DND-41 (cell line): ENCODE data around the gene ZDHHC1.

Source experiments
- ATAC-seq: fragments of 200-7000 bp; cut with Tn5 transposase; 3 replicates; pipeline ENCODE4 v1.9.1; 2021; ENCODE audit warnings: low read depth; ENCODE audit not compliant: insufficient read depth
- DNase-seq: peaks from one replicate; pipeline ENCODE4 v3.0.0-alpha.2; 2020
- H2AFZ ChIP-seq: 2 replicates; pipeline ENCODE4 v1.6.0; 2012; ENCODE audit warnings: low read depth, low read length
- H3K27ac ChIP-seq: 2 replicates; pipeline ENCODE4 v1.5.1; 2012; ENCODE audit warnings: low read length, inconsistent platforms
- H3K27me3 ChIP-seq: fragments of 200-600 bp; sonication (generic); 2 replicates; pipeline ENCODE4 v1.6.0; 2012; ENCODE audit warnings: low read length, mild to moderate bottlenecking, inconsistent platforms; ENCODE audit not compliant: insufficient read depth, poor library complexity
- H3K36me3 ChIP-seq: 2 replicates; pipeline ENCODE4 v1.5.1; 2012; ENCODE audit warnings: low read length, inconsistent platforms; ENCODE audit not compliant: insufficient read depth
- H3K4me1 ChIP-seq: 2 replicates; pipeline ENCODE4 v1.5.1; 2012; ENCODE audit warnings: mild to moderate bottlenecking, low read length; ENCODE audit not compliant: insufficient read depth
- H3K4me2 ChIP-seq: 2 replicates; pipeline ENCODE4 v1.6.0; 2012; ENCODE audit warnings: mild to moderate bottlenecking, moderate library complexity, low read length, inconsistent platforms; ENCODE audit not compliant: insufficient read depth
- H3K4me3 ChIP-seq, 2 experiments: fragments of 200-600 bp in 1 of 2; shearing (Covaris generic) in 1 of 2; 2 replicates each; pipeline ENCODE4 v1.5.1; 2012 to 2016; ENCODE audit warnings: inconsistent platforms in 2 of 2, low read length in 2 of 2, mild to moderate bottlenecking in 2 of 2, low read depth in 1 of 2, moderate library complexity in 1 of 2
- H3K79me2 ChIP-seq: 2 replicates; pipeline ENCODE4 v1.6.0; 2012; ENCODE audit warnings: low read length, inconsistent platforms; ENCODE audit not compliant: insufficient read depth
- H3K9ac ChIP-seq: 2 replicates; pipeline ENCODE4 v1.6.0; 2012; ENCODE audit warnings: low read depth, mild to moderate bottlenecking, inconsistent platforms, low read length, moderate library complexity
- H3K9me3 ChIP-seq: 2 replicates; pipeline ENCODE4 v1.5.1; 2012; ENCODE audit warnings: low read length, moderate library complexity, mild to moderate bottlenecking, inconsistent platforms; ENCODE audit not compliant: insufficient read depth, severe bottlenecking
- H4K20me1 ChIP-seq: 2 replicates; pipeline ENCODE4 v1.6.0; 2012; ENCODE audit warnings: low read length; ENCODE audit not compliant: insufficient read depth
- EZH2 ChIP-seq: IDR thresholded peaks from 3 replicates; pipeline ENCODE4 v1.6.1; 2012; ENCODE audit warnings: borderline replicate concordance, low read depth, mild to moderate bottlenecking, moderate library complexity, low read length, inconsistent platforms; ENCODE audit not compliant: severe bottlenecking
- TF ChIP-seq, protein P1 (sequence below): IDR thresholded peaks from 2 replicates; pipeline ENCODE4 v1.5.1; 2012; ENCODE audit warnings: borderline replicate concordance, low read length, moderate library complexity, mild to moderate bottlenecking; ENCODE audit not compliant: poor library complexity, severe bottlenecking; ENCODE audit errors: extremely low read depth

The ZDHHC1 gene

DNA sequence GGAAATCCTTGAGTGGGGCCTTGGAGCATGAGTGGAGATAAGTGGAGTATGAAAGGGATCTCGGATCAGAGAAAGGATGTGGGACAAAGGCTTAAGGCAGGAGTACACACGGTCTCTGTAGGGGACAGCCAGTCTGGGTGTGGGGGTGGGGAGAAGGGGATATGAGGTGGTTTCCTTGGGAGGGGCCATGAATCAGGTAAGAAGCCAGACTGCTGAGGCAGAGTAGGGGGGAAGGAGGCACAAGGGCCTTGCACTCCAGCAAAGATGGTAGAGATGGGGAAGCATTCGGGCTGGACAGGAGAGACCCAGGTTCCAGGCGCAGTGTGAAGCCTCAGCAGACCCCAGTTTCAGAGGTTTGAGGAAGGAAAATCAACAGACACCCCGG, 16.2 kb upstream of the ZDHHC1 start:
- H2AFZ ChIP-seq, result no peak overlapping the region
- no peaks in the 10 kb centered on the region for H3K79me2 ChIP-seq
- no peak overlapping the region for H3K4me2 ChIP-seq
- no peak overlapping the region for H3K4me3 ChIP-seq
- H3K4me1 ChIP-seq, result no peaks in the 10 kb centered on the region
- H3K9ac ChIP-seq, result no peak overlapping the region
- H3K36me3 ChIP-seq, result peaks cover 5% of the 10 kb centered on the region; the same call in 1 of the 2 replicates
- peaks cover 29% of the 10 kb centered on the region for H3K27me3 ChIP-seq
- no peak for DNase-seq
- peaks cover 20% of the 10 kb centered on the region for H4K20me1 ChIP-seq
- ATAC-seq, result no peak
- TF ChIP-seq, protein P1, sequence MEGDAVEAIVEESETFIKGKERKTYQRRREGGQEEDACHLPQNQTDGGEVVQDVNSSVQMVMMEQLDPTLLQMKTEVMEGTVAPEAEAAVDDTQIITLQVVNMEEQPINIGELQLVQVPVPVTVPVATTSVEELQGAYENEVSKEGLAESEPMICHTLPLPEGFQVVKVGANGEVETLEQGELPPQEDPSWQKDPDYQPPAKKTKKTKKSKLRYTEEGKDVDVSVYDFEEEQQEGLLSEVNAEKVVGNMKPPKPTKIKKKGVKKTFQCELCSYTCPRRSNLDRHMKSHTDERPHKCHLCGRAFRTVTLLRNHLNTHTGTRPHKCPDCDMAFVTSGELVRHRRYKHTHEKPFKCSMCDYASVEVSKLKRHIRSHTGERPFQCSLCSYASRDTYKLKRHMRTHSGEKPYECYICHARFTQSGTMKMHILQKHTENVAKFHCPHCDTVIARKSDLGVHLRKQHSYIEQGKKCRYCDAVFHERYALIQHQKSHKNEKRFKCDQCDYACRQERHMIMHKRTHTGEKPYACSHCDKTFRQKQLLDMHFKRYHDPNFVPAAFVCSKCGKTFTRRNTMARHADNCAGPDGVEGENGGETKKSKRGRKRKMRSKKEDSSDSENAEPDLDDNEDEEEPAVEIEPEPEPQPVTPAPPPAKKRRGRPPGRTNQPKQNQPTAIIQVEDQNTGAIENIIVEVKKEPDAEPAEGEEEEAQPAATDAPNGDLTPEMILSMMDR, result no peak
- TF ChIP-seq EZH2, result no peak
- no peak overlapping the region for H3K27ac ChIP-seq
- no peaks in the 10 kb centered on the region for H3K9me3 ChIP-seq

DNA sequence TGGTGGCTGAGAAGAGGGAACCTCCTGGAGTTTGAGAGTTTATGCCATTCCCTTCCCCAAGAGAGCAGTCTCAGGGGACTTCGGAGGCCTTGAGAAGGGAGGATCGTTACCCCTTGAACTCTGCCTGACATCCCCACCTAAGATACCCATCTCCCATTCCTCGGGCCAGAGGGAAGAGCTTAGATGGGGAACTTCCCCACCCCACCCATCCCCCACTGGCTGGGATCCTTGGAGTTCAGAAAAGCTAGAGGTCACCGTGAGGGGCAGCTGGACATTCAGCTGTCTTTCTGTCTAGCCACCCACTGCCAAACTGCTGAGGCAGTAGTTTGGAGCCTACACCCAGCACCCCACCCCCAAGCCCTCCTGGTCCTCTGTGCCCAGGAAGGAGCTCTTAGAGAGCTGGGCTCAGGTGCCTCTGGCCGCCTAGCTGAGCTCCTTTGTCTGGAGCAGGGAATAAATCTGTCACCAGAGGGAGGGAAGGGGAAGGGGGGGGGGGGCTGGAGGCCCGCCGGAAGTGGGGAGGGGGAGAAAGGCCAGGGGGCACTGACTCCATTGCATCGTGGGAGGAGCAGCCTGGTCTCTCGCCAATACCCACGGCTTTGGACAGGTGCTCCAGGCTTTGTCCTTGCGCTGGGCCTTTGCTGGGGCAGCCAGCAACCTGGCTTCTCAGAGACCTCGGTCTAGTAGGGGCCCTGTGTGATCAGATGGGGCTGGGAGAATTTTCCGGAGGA, 15.7 kb upstream of the ZDHHC1 start:
- Histone ChIP-seq H3K9me3 (no peaks in the 10 kb centered on the region), H3K79me2 (no peaks in the 10 kb centered on the region), H3K27me3 (peaks cover 29% of the 10 kb centered on the region), H3K4me1 (no peaks in the 10 kb centered on the region), H3K27ac (no peak overlapping the region), H3K36me3 (peaks cover 1% of the 10 kb centered on the region; the same call in 1 of the 2 replicates), H3K9ac (no peak overlapping the region), H4K20me1 (peaks cover 18% of the 10 kb centered on the region), H2AFZ (no peak overlapping the region), H3K4me3 (no peak overlapping the region), H3K4me2 (no peak overlapping the region)
- no peak for ATAC-seq
- DNase-seq, result no peak
- TF ChIP-seq, protein P1, result no peak
- no peak for TF ChIP-seq EZH2

DNA sequence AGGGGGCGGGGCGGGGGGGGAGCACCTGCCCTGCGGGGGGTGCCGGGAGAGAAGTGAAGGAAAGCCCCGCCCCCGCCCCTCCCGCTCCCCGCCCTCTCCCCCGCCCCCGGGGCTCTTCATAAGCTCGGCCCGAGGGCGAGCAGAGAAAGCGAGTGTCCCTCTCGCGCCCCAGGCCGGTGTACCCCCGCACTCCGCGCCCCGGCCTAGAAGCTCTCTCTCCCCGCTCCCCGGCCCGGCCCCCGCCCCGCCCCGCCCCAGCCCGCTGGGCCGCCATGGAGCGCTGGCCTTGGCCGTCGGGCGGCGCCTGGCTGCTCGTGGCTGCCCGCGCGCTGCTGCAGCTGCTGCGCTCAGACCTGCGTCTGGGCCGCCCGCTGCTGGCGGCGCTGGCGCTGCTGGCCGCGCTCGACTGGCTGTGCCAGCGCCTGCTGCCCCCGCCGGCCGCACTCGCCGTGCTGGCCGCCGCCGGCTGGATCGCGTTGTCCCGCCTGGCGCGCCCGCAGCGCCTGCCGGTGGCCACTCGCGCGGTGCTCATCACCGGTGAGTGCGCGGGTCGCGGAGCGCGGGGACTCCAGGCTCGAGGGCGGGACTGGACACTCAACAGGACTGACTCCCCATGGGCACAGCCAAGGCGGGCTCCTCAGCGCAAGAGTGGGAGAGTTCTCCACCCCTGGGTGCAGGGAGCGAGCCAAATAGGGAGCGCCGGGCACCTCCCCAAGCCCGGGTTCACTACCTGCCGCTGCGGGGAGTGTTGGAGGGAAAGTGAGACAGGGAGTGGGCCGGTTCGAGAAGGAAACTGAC, 14.9 kb upstream of the ZDHHC1 start, which contains the start of gene HSD11B2:
Gene HSD11B2 (plus strand): TSS at position 145 of the 798 bp plus-strand sequence. CDS start 128 bp downstream, at position 273.
- Histone ChIP-seq H3K79me2 (no peaks in the 10 kb centered on the region), H3K4me2 (no peak within 1 kb of the TSS), H4K20me1 (peaks cover 18% of the 10 kb centered on the region), H3K27me3 (peaks cover 29% of the 10 kb centered on the region), H3K27ac (no peak within 1 kb of the TSS), H3K36me3 (no peaks in the 10 kb centered on the region), H3K9ac (no peak within 1 kb of the TSS), H3K4me3 (no peak within 1 kb of the TSS), H3K9me3 (no peaks in the 10 kb centered on the region), H2AFZ (no peak within 1 kb of the TSS), H3K4me1 (no peaks in the 10 kb centered on the region)
- TF ChIP-seq, protein P1, result no peak
- no peak for TF ChIP-seq EZH2
- no peak for DNase-seq
- no peak for ATAC-seq
